ENCODE data around the gene PPM1D.

GRCh38 chr17:60606036-60606435 is 6.0 kb downstream of the PPM1D start:
- no peak for TF ChIP-seq EZH2 (IDR thresholded peaks at IDR 0.05; ENCODE audit: borderline replicate concordance, low read length)
- TF ChIP-seq, protein P1, sequence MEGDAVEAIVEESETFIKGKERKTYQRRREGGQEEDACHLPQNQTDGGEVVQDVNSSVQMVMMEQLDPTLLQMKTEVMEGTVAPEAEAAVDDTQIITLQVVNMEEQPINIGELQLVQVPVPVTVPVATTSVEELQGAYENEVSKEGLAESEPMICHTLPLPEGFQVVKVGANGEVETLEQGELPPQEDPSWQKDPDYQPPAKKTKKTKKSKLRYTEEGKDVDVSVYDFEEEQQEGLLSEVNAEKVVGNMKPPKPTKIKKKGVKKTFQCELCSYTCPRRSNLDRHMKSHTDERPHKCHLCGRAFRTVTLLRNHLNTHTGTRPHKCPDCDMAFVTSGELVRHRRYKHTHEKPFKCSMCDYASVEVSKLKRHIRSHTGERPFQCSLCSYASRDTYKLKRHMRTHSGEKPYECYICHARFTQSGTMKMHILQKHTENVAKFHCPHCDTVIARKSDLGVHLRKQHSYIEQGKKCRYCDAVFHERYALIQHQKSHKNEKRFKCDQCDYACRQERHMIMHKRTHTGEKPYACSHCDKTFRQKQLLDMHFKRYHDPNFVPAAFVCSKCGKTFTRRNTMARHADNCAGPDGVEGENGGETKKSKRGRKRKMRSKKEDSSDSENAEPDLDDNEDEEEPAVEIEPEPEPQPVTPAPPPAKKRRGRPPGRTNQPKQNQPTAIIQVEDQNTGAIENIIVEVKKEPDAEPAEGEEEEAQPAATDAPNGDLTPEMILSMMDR (conservative IDR thresholded peaks at IDR 0.05 in 1 of 2, IDR thresholded peaks at IDR 0.05 in 1 of 2; ENCODE audit: extremely low read depth in 1 of 2, insufficient read depth in 1 of 2, low read depth in 1 of 2, low read length in 2 of 2): no peak
